Epithelial cell of prostate (primary cell): ENCODE results near the gene MED13L.
"Not testable (repeated sequence)": the region's sequence is repeated elsewhere in the genome, so short reads cannot be mapped to it uniquely, and the experiment has no call there.

Source experiments
- DNase-seq: peaks from one replicate; pipeline ENCODE4 v3.0.0-alpha.2; 2011; ENCODE audit warnings: low read depth, low spot score
- H3K27ac ChIP-seq: fragments of 450-650 bp; 2 replicates; pipeline ENCODE4 v1.5.1; 2017; ENCODE audit warnings: mild to moderate bottlenecking

MED13L gene

GRCh38 chr12:116053479-116054200 lies 223.9 kb downstream of the MED13L start:
- H3K27ac ChIP-seq, result no peak overlapping the region

GRCh38 chr12:116050275-116050674 lies 227.2 kb downstream of the MED13L start:
- no peak for DNase-seq
- H3K27ac ChIP-seq, result no peak overlapping the region

More at GRCh38 chr12:116053479-116054200, 223.9 kb downstream of the MED13L start:
- no peak for DNase-seq

- DNase-seq, result no peak
- no peak overlapping the region for H3K27ac ChIP-seq
These were observed 228.6 kb downstream of the MED13L start for GRCh38 chr12:116048879-116049278.

GRCh38 chr12:116046039-116046438 lies 231.5 kb downstream of the MED13L start:
- H3K27ac ChIP-seq, result no peak overlapping the region

GRCh38 chr12:116045150-116045549 lies 232.3 kb downstream of the MED13L start:
- H3K27ac ChIP-seq, result no peak overlapping the region
- no peak for DNase-seq

More at GRCh38 chr12:116046039-116046438, 231.5 kb downstream of the MED13L start:
- no peak for DNase-seq

GRCh38 chr12:116043659-116044535 lies 233.6 kb downstream of the MED13L start:
- H3K27ac ChIP-seq, result no peak overlapping the region
- no peak for DNase-seq

GRCh38 chr12:116040402-116040801 lies 237.1 kb downstream of the MED13L start:
- DNase-seq, result no peak
- no peak overlapping the region for H3K27ac ChIP-seq

GRCh38 chr12:116039081-116039480 lies 238.4 kb downstream of the MED13L start:
- H3K27ac ChIP-seq, result no peak overlapping the region
- DNase-seq, result no peak

GRCh38 chr12:116037941-116038837 lies 239.3 kb downstream of the MED13L start:
- no peak for DNase-seq
- H3K27ac ChIP-seq, result no peak overlapping the region

GRCh38 chr12:116033765-116034164 lies 243.7 kb downstream of the MED13L start:
- no peak for DNase-seq
- H3K27ac ChIP-seq, result no peak overlapping the region

- DNase-seq, H3K27ac ChIP-seq: not testable (repeated sequence)
These were observed 245.9 kb downstream of the MED13L start for GRCh38 chr12:116031624-116032023.

- DNase-seq, result no peak
- H3K27ac ChIP-seq, result no peak overlapping the region
These were observed 248.9 kb downstream of the MED13L start for GRCh38 chr12:116028619-116029018.

- DNase-seq, result no peak
- no peak overlapping the region for H3K27ac ChIP-seq
These were observed 250.0 kb downstream of the MED13L start for GRCh38 chr12:116027551-116027821.

GRCh38 chr12:116026768-116027550 lies 250.5 kb downstream of the MED13L start:
- H3K27ac ChIP-seq, result no peak overlapping the region
- DNase-seq, result no peak

- no peak for DNase-seq
- no peak overlapping the region for H3K27ac ChIP-seq
These were observed 251.1 kb downstream of the MED13L start for GRCh38 chr12:116026346-116026745.

- no peak for DNase-seq
- no peak overlapping the region for H3K27ac ChIP-seq
These were observed 252.7 kb downstream of the MED13L start for GRCh38 chr12:116024769-116025168.

- H3K27ac ChIP-seq, result no peak overlapping the region
- no peak for DNase-seq
These were observed 258.1 kb downstream of the MED13L start for GRCh38 chr12:116019415-116019814.

- no peak for DNase-seq
- H3K27ac ChIP-seq, result no peak overlapping the region
These were observed 259.2 kb downstream of the MED13L start for GRCh38 chr12:116018282-116018681.

GRCh38 chr12:116015525-116015924 lies 262.0 kb downstream of the MED13L start:
- no peak overlapping the region for H3K27ac ChIP-seq
- DNase-seq, result no peak

- no peak for DNase-seq
These were observed 264.7 kb downstream of the MED13L start for GRCh38 chr12:116012757-116013156.

More at GRCh38 chr12:116012757-116013156, 264.7 kb downstream of the MED13L start:
- H3K27ac ChIP-seq, result no peak overlapping the region
